SK-N-SH (cell line): ENCODE data around the gene LRRIQ4. TPM values are rescaled to one million over a fixed set of nuclear protein-coding genes. Genes with fewer than 3 reads are reported as not detected.

Experiments used
- polyA plus RNA-seq, 3 experiments: library from polyadenylated mRNA; depleted of rRNA; stranded (reverse); fragments of >200 nt; gene quantifications; 2 replicates each; pipeline ENCODE4 v1.2.3, GENCODE V29; 2012

Gene LRRIQ4
- polyA plus RNA-seq, 1 of the 3 experiments (the other 2 are of a cell fraction) = not detected

Other genes starting within 250 kb of the LRRIQ4 start
- 0.62 and 0.84 TPM in 2 replicates for gene MECOM, start 149.2 kb upstream of the LRRIQ4 start, polyA plus RNA-seq (2012; rRNA removed)
- 0.32 and 0.64 TPM in 2 replicates for gene TERC, start 47.8 kb upstream of the LRRIQ4 start, polyA plus RNA-seq (2012; rRNA removed)
- 1.2 and 1.6 TPM in 2 replicates for gene ACTRT3, start 43.3 kb upstream of the LRRIQ4 start, polyA plus RNA-seq (2012; rRNA removed)
- gene MYNN, start 39.5 kb upstream of the LRRIQ4 start, polyA plus RNA-seq (2012; rRNA removed) = 9.7 and 11.2 TPM in 2 replicates
- 1.6 and 2.6 TPM in 2 replicates for gene LRRC34, start within 50 bp of the LRRIQ4 start, polyA plus RNA-seq (2012; rRNA removed)
- not detected in 2 replicates for gene LRRC31, start 57.1 kb downstream of the LRRIQ4 start, polyA plus RNA-seq (2012; rRNA removed)
- gene SAMD7, start 98.7 kb downstream of the LRRIQ4 start, polyA plus RNA-seq (2012; rRNA removed) = not detected in 2 replicates
- 15.0 and 21.7 TPM in 2 replicates for gene SEC62, start 153.9 kb downstream of the LRRIQ4 start, polyA plus RNA-seq (2012; rRNA removed)
- 0.31 and 0.41 TPM in 2 replicates for gene GPR160, start 225.1 kb downstream of the LRRIQ4 start, polyA plus RNA-seq (2012; rRNA removed)